HAP-1 (cell line): ENCODE measurements around the gene MYO1D.

Experiments
- DNase-seq, 2 experiments: peaks; one replicate each; pipeline ENCODE4 v3.0.0-alpha.2; 2016 to 2020; ENCODE audit warnings: low spot score in 2 of 2
- H3K27me3 ChIP-seq: fragments of 250-450 bp; sonication (Bioruptor Pico); 2 replicates; pipeline ENCODE4 v1.5.1; 2020; ENCODE audit warnings: low read depth, mild to moderate bottlenecking, moderate library complexity
- H3K36me3 ChIP-seq: fragments of 250-450 bp; sonication (Bioruptor Pico); replicated peaks from 2 replicates; pipeline ENCODE4 v1.5.1; 2020; ENCODE audit warnings: mild to moderate bottlenecking
- H3K4me1 ChIP-seq: fragments of 250-450 bp; sonication (Bioruptor Pico); 2 replicates; pipeline ENCODE4 v1.5.1; 2020; ENCODE audit warnings: mild to moderate bottlenecking
- H3K4me3 ChIP-seq: fragments of 250-450 bp; sonication (Bioruptor Pico); 2 replicates; pipeline ENCODE4 v1.5.1; 2020; ENCODE audit warnings: mild to moderate bottlenecking, moderate library complexity
- H3K9me3 ChIP-seq: fragments of 250-450 bp; sonication (Bioruptor Pico); 2 replicates; pipeline ENCODE4 v1.5.1; 2020; ENCODE audit warnings: mild to moderate bottlenecking, moderate library complexity
- in situ Hi-C: fragments of 300-500 bp; cut with MboI; formaldehyde crosslinking; loops from 3 replicates; pipeline ENCODE4 v1.14.3; 2020; ENCODE audit warnings: low sequenced_read_pairs, inconsistent platforms, mixed read lengths

Gene MYO1D

DNA sequence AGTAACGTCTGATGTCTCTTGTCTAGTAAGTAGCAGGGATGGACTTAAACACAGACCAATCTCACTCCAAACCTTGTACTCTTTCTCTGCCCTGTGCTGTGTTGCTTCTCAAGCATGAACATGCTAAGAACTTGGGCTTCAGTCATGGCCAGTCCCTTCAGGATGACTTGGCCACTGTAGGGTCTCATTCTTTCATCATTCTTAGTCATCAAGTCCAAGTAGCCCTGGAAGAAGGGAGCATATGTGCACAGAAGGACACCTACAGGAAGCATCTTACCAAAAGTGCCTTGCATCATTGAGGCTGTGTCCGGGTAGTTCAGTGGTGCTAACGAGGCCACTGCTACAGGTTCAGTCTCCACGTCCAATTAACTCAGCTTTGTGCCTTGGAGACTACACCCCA is 309.4 kb downstream of the MYO1D start:
- DNase-seq, result no peak
- in situ Hi-C loops, result no loop called here
- no peaks in the 10 kb centered on the region for H3K4me1 ChIP-seq

DNA sequence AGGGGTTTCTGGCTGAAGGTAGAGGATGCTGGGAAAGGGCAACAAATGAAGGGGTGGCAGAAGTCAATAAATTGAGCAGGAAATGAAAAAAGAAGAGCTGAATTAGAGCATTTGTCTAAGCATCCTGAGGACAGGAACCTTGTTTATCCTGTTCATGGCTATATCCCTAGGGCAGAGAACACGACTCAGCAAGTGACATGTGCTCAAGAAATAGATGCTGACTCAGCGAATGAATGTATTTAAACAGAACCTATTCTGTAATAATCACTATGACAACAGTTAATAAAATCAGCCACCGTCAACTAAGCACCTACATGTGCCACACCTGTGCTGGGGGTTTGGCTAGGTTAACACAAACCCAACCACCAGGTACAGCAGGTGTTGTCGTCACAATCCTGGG is 309.8 kb downstream of the MYO1D start:
- no peak for DNase-seq
- in situ Hi-C loops, result no loop called here
- no peak overlapping the region for H3K4me3 ChIP-seq
- no peaks in the 10 kb centered on the region for H3K36me3 ChIP-seq
- peaks cover 8% of the 10 kb centered on the region for H3K27me3 ChIP-seq
- no peaks in the 10 kb centered on the region for H3K4me1 ChIP-seq
- H3K9me3 ChIP-seq, result no peaks in the 10 kb centered on the region

More for the DNA sequence above, 309.4 kb downstream of the MYO1D start:
- no peaks in the 10 kb centered on the region for H3K9me3 ChIP-seq
- H3K27me3 ChIP-seq, result peaks cover 8% of the 10 kb centered on the region
- H3K36me3 ChIP-seq, result no peaks in the 10 kb centered on the region
- H3K4me3 ChIP-seq, result no peak overlapping the region

DNA sequence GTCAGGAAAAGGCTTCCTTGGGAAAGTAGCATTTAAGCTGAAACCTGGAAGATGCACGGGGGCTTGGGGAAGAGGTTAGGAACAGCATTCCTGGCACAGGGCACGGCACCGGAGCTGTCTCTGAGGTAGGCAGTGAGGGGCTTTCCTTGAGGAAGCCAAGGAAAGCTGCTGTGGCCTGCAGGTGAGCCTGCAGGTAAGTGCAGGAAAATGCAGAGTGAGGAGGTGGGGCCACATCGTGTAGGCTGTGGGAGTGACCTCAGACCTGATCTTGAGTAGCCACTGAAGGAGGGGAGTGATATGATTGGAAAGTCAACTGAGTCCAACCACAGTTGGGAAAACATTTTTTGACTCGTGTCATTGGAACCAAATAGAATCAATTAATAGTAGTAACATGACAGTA is 310.6 kb downstream of the MYO1D start:
- Histone ChIP-seq H3K4me1 (no peaks in the 10 kb centered on the region), H3K9me3 (no peaks in the 10 kb centered on the region), H3K36me3 (no peaks in the 10 kb centered on the region), H3K27me3 (peaks cover 2% of the 10 kb centered on the region; the same call in 1 of the 2 replicates), H3K4me3 (no peak overlapping the region)
- in situ Hi-C loops, result no loop called here
- no peak for DNase-seq

DNA sequence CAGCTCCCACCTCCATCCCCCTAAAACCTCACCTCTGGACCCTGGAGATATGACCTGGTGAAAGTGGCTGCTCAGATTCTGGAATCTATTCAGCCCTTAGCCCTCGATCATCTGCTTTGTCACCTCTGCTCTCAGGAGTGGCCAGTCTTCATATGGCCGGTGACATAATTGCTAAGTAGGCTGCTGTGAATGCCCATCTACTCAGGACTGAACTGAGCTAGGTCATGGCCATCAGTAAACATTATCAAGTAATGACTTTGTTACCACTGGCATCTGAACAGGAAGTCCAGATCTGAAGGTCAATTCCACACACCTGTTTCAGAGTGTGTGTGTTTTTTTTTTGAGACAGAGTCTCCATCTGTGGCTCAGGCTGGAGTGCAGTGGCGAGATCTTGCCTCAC is 311.5 kb downstream of the MYO1D start:
- Histone ChIP-seq H3K27me3 (no peaks in the 10 kb centered on the region), H3K4me3 (no peak overlapping the region), H3K4me1 (no peaks in the 10 kb centered on the region), H3K36me3 (no peaks in the 10 kb centered on the region), H3K9me3 (no peaks in the 10 kb centered on the region)
- DNase-seq, result no peak
- in situ Hi-C loops, result no loop called here

DNA sequence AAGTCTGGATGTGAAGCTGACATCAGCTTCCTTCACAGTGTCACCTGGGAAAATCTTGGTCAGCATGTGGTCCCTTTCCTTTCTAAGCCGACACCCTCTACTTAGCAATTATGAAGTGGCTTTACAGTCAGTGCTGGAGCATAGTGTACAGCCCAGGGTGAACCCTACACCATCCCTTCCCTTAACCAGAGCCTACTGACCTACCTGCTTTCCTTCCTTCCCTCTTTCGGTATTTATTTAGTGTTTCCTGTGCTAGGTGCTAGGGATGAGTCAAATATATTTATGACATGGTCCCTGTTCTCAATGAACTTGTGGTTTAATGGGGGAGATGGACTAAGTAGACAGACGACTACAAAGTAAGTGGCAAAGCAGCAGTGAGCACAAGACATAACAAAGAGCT is 312.6 kb downstream of the MYO1D start:
- no peaks in the 10 kb centered on the region for H3K4me1 ChIP-seq
- H3K9me3 ChIP-seq, result no peaks in the 10 kb centered on the region
- DNase-seq, result no peak
- H3K4me3 ChIP-seq, result no peak overlapping the region
- H3K36me3 ChIP-seq, result no peaks in the 10 kb centered on the region
- H3K27me3 ChIP-seq, result no peaks in the 10 kb centered on the region
- in situ Hi-C loops, result no loop called here

DNA sequence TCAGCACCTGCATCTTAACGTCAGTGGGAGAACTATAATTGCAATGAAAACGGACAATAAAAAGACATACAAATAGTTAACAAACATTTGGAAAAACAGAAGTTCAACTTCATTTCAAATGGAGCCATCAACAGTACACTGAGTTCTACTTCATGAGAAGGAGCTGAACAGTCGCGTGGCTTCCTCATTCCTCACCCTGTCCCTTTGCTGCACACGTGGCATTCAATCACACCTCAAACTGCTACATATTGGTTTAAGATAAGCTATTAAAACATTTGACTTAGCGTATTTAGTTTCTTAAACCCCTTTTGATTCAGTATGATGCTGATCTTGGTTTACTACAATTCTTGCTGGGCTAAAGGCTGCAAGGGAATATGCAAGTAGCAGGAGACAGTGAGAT is 313.3 kb downstream of the MYO1D start:
- Histone ChIP-seq H3K4me3 (no peak overlapping the region), H3K36me3 (no peaks in the 10 kb centered on the region), H3K4me1 (no peaks in the 10 kb centered on the region), H3K27me3 (no peaks in the 10 kb centered on the region), H3K9me3 (no peaks in the 10 kb centered on the region)
- in situ Hi-C loops, result no loop called here
- no peak for DNase-seq

DNA sequence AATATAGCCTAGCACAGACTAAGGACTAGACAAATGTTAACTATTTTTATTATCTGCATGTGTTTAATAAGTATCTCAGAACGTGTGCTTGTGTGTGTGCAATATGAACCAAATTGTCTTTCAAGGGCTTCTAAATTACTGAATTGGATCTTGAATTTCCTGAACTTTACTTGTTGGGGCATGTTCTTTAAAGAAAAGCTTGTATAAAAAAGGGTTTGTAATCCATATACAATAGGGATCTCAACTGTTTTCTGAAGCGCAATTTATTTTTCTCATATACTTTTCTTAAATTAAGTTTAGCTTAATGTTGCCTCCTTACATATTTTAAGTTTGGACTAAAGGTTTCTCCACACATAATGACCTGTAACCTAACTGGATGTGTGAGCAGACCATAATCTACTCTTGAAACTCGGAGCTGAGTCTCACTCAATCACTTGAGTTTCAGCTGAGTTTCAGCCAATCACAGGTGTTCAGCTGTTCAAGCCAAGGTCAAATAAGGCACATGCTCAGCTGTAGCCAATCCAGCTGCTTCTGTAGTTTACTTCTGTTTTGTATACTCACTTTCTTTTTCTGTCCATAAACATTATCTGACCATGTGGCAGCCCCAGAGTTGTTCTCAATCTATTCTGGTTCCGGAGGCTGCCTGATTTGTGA is 317.8 kb downstream of the MYO1D start:
- in situ Hi-C loops, result no loop called here
- H3K4me1 ChIP-seq, result no peaks in the 10 kb centered on the region
- DNase-seq, result no peak
- no peaks in the 10 kb centered on the region for H3K9me3 ChIP-seq
- H3K27me3 ChIP-seq, result no peaks in the 10 kb centered on the region
- no peak overlapping the region for H3K4me3 ChIP-seq
- H3K36me3 ChIP-seq, result no peaks in the 10 kb centered on the region

DNA sequence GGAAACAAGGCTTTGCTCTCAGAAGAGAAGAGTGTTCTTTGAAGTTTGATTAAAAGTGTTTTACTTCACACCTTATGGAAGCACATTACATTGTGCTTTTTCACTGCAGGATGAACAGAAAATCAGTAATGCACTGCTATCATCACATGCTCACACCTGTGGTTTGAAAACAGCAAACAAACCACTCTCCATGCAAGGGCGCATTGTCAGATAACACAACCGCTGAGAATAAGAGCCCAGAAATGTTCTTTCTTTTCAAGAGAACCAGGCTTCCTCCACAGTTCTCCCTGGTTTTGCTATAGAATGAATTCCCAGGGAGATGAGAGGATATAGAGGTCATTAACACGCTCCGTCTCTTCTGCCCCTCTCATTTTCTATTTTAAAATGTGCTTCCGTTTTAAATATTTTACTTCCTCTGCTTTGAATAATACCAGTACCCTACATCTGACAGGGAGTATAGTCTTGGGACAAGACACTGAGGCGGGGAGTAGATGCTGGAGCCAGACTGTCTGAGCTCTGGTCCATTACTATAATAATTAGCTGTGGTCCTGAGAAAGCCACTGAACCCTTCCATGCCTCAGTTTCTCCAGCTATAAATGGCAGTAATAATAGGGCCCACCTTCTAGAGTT is 318.5 kb downstream of the MYO1D start:
- Histone ChIP-seq H3K36me3 (no peaks in the 10 kb centered on the region), H3K4me3 (no peak overlapping the region), H3K9me3 (no peaks in the 10 kb centered on the region), H3K27me3 (no peaks in the 10 kb centered on the region), H3K4me1 (no peaks in the 10 kb centered on the region)
- no peak for DNase-seq
- in situ Hi-C loops, result no loop called here

DNA sequence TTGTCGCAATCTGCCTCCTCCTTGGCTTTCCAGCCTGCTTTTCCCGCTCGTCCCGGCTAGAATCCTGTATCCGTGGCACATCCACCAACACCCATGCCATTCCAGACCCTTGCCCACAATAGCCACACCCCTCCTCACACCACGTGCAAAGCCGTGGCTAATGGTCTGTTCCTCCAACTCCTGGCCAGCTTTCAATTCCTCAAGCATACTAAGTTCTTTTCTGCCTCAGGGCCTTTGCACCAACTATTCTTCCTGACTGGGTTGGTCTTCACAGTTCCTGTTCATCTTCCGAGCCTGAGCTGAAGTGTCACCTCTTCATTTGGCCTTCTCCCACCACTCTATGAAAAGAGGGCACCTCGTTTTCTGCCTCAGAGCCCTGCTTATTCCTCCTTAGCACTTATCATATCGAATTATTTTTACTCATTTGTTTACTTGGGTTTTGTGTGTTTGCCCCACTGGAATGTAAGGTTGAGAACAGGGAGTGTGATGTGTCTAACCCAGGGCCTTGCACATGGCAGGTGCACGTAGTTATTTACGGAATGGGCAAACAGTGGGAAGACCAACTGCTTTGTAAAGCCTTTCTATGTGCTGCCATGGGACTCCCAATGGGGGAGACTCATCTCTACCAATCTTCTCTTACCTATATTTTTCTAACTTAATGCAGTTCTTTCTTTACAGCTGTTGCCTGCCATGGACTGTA is 321.2 kb downstream of the MYO1D start:
- no peaks in the 10 kb centered on the region for H3K9me3 ChIP-seq
- H3K4me3 ChIP-seq, result no peak overlapping the region
- no peaks in the 10 kb centered on the region for H3K36me3 ChIP-seq
- H3K4me1 ChIP-seq, result no peaks in the 10 kb centered on the region
- in situ Hi-C loops, result no loop called here
- H3K27me3 ChIP-seq, result no peaks in the 10 kb centered on the region
- DNase-seq, result no peak

DNA sequence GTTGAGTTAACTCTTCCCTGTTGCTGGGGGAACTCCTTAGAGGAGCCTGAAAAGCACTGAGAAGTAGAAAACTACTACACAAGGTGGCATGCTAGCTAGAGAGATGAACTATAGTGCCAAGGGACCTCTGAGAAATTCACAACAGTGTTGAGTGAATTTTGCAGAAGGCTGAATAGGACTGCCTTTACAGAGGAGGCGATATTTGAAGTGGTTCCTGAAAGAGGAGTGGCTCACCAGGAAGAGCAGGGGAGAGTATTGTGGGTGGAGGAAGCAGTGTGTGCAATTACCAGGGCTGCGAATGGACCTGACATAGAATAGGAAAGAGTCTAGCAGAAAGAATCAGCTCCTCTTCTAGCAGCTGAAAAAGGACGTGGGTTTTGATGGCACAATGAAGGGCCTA is 323.8 kb downstream of the MYO1D start:
- DNase-seq, result no peak
- no peaks in the 10 kb centered on the region for H3K9me3 ChIP-seq
- no peak overlapping the region for H3K4me3 ChIP-seq
- H3K4me1 ChIP-seq, result no peaks in the 10 kb centered on the region
- no peaks in the 10 kb centered on the region for H3K36me3 ChIP-seq
- in situ Hi-C loops, result no loop called here
- no peaks in the 10 kb centered on the region for H3K27me3 ChIP-seq

DNA sequence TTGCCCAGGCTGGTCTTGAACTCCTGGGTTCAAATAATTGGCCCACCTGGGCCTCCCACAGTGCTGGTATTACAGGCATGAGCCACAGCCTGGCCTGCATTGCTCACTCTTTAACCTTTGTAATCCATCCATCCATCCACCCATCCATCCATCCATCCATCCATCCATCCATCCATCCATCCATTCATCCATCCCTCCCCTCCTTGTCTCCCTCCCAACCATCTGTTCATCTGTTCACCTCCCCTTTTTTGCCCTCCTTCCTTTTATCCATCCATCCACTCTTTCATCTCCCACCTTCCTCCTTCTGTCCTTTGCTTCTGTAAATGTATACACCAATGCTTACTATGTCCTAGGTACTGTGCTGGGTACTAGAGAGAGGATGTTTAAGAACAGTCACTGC is 324.6 kb downstream of the MYO1D start:
- no peak overlapping the region for H3K4me3 ChIP-seq
- no peaks in the 10 kb centered on the region for H3K27me3 ChIP-seq
- in situ Hi-C loops, result no loop called here
- no peaks in the 10 kb centered on the region for H3K36me3 ChIP-seq
- H3K9me3 ChIP-seq, result no peaks in the 10 kb centered on the region
- DNase-seq, result no peak
- H3K4me1 ChIP-seq, result no peaks in the 10 kb centered on the region

DNA sequence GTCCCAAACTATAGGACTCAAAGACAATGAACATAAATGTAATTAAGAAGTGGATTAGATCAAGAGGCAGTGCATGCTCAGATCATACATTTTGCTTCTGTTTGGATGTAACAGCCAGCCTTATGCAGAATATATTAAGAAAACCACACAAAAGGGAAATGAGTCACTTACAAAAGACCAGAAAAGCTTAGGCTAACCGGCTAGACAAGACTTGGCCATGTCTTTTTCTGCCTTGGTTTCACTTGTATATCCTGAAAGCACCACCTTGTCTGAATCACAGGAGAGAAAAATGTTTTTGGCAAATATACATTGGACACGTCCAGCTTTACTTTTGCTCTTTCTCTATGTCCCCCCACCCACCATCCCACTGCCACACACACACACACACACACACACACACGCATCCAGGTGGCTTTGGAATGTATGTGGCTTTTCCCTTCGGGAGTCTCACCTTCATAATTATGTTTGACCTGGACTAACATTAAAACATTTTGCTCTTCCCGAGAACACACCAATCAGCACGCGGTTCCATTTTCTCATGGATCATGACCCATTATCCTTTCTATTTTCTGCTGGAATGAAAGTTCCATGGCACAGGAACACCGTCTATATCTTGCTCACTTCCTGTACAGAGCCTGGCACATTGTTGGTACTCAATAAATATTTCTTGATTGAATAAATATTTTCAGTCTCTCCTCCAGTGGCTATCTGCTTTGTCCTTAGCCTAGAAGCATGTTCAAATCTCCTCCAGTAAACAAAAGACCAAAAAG is 325.6 kb downstream of the MYO1D start:
- DNase-seq, result no peak
- H3K36me3 ChIP-seq, result no peaks in the 10 kb centered on the region
- H3K4me1 ChIP-seq, result no peaks in the 10 kb centered on the region; the same call in none of the 2 replicates
- no peaks in the 10 kb centered on the region for H3K27me3 ChIP-seq
- H3K4me3 ChIP-seq, result no peak overlapping the region
- H3K9me3 ChIP-seq, result no peaks in the 10 kb centered on the region
- in situ Hi-C loops, result no loop called here

DNA sequence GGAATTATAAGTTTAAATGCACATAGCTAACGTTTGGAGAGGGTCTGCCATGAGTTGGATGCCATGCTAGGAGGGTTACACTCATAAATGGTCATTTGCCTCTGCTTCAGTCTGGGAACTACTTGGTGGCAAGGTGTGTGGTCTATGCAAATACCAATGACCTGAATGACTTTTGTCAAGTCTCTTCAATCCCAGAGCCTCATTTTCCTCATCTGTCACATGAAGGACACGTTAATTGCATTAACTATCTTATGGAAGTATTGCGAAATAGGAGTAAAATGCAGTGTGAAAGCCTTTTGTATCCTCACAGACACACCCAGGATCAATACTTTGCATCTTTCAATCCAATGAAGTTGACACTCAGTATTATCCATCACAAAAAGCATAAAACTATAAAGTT is 327.4 kb downstream of the MYO1D start:
- H3K4me3 ChIP-seq, result no peak overlapping the region
- no peaks in the 10 kb centered on the region for H3K36me3 ChIP-seq
- no peaks in the 10 kb centered on the region for H3K27me3 ChIP-seq
- DNase-seq, result no peak
- H3K4me1 ChIP-seq, result no peaks in the 10 kb centered on the region; the same call in none of the 2 replicates
- in situ Hi-C loops, result no loop called here
- H3K9me3 ChIP-seq, result no peaks in the 10 kb centered on the region

DNA sequence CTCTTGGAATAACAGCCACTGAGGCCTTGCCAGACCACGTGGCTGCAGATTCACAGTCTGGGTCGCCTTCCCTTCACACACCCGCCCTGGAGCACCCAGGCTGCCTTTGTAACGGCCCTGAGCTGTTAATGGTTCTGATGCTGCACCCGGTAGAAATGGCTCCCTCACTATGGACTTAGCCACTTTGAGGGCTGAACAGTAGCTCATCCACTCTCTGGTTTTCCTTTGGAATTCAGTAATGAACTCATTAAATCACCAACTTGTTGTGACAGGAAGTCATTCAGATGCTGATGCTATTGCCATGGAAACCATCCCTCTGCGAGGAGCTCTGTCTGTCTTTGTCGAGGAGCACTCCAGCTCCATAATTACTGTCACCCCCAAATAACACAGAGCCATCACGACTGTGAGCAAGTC is 330.9 kb downstream of the MYO1D start:
- H3K4me3 ChIP-seq, result no peak overlapping the region
- in situ Hi-C loops, result no loop called here
- DNase-seq, result peak; percentile 78 to 87
- H3K9me3 ChIP-seq, result no peaks in the 10 kb centered on the region
- no peaks in the 10 kb centered on the region for H3K27me3 ChIP-seq
- H3K36me3 ChIP-seq, result no peaks in the 10 kb centered on the region
- no peaks in the 10 kb centered on the region; the same call in none of the 2 replicates for H3K4me1 ChIP-seq
